Mesenchymal stem cell (in vitro differentiated cells and primary cell): ENCODE measurements around the gene C16orf92.

Experiments
- DNase-seq: peaks from one replicate; pipeline ENCODE4 v3.0.0-alpha.2; 2013
- H2AFZ ChIP-seq: one replicate; pipeline ENCODE4 v1.6.1; 2013; ENCODE audit warnings: low read depth, mild to moderate bottlenecking, control low read depth, inconsistent platforms, low read length, moderate library complexity
- H2AK5ac ChIP-seq: 2 replicates; pipeline ENCODE4 v1.6.1; 2013; ENCODE audit warnings: low read length, moderate library complexity, mild to moderate bottlenecking, inconsistent platforms; ENCODE audit not compliant: severe bottlenecking
- H2BK120ac ChIP-seq: one replicate; pipeline ENCODE4 v1.6.1; 2013; ENCODE audit warnings: low read depth, mild to moderate bottlenecking, inconsistent platforms, low read length, moderate library complexity
- H2BK12ac ChIP-seq, 2 experiments: one replicate each; pipeline ENCODE4 v1.6.1; 2013; ENCODE audit warnings: inconsistent platforms in 2 of 2, low read length in 2 of 2, mild to moderate bottlenecking in 2 of 2, moderate library complexity in 2 of 2, control low read depth in 1 of 2
- H2BK15ac ChIP-seq: one replicate; pipeline ENCODE4 v1.6.1; 2013; ENCODE audit warnings: mild to moderate bottlenecking, low read depth, inconsistent platforms; ENCODE audit not compliant: poor library complexity, severe bottlenecking
- H2BK5ac ChIP-seq: 2 replicates; pipeline ENCODE4 v1.6.1; 2013; ENCODE audit warnings: low read depth, mild to moderate bottlenecking, low read length, control low read depth, inconsistent platforms; ENCODE audit not compliant: poor library complexity, severe bottlenecking
- H3K14ac ChIP-seq, 2 experiments: one replicate each; pipeline ENCODE4 v1.6.1; 2013; ENCODE audit warnings: inconsistent platforms in 2 of 2, low read length in 2 of 2, control low read depth in 1 of 2, mild to moderate bottlenecking in 1 of 2, moderate library complexity in 1 of 2
- H3K18ac ChIP-seq, 2 experiments: one replicate each; pipeline ENCODE4 v1.6.1; 2013; ENCODE audit warnings: inconsistent platforms in 2 of 2, low read length in 2 of 2, control low read depth in 1 of 2, low read depth in 1 of 2, mild to moderate bottlenecking in 1 of 2
- H3K23ac ChIP-seq, 2 experiments: one replicate each; pipeline ENCODE4 v1.6.1; 2013; ENCODE audit warnings: inconsistent platforms in 2 of 2, low read length in 2 of 2, mild to moderate bottlenecking in 2 of 2, moderate library complexity in 2 of 2, control low read depth in 1 of 2
- H3K27ac ChIP-seq: 2 replicates; pipeline ENCODE4 v1.5.1; 2013; ENCODE audit warnings: mild to moderate bottlenecking, moderate library complexity, low read length, control low read depth, inconsistent platforms; ENCODE audit not compliant: poor library complexity, severe bottlenecking
- H3K27me3 ChIP-seq, 2 experiments: 2 replicates each; pipeline versions ENCODE4 v1.6.1 to v1.7.0; 2013; ENCODE audit warnings: low read length in 2 of 2, mild to moderate bottlenecking in 2 of 2, moderate library complexity in 2 of 2, control low read depth in 1 of 2, inconsistent platforms in 1 of 2; ENCODE audit not compliant: control insufficient read depth in 1 of 2, insufficient read depth in 1 of 2
- H3K36me3 ChIP-seq, 2 experiments: 2 replicates each; pipeline versions ENCODE4 v1.6.1 to v1.7.0; 2013; ENCODE audit warnings: low read length in 2 of 2, control low read depth in 1 of 2, inconsistent platforms in 1 of 2, low read depth in 1 of 2, mild to moderate bottlenecking in 1 of 2; ENCODE audit not compliant: insufficient read depth in 2 of 2, control insufficient read depth in 1 of 2
- H3K4ac ChIP-seq, 2 experiments: one replicate each; pipeline ENCODE4 v1.6.1; 2013; ENCODE audit warnings: inconsistent platforms in 2 of 2, low read length in 2 of 2, mild to moderate bottlenecking in 2 of 2, moderate library complexity in 2 of 2, control low read depth in 1 of 2, low read depth in 1 of 2
- H3K4me1 ChIP-seq: 2 replicates; pipeline ENCODE4 v1.6.1; 2013; ENCODE audit warnings: low read depth, low read length, control low read depth; ENCODE audit not compliant: control insufficient read depth, insufficient read depth
- H3K4me2 ChIP-seq: 2 replicates; pipeline ENCODE4 v1.6.1; 2013; ENCODE audit warnings: low read length, mild to moderate bottlenecking, inconsistent platforms; ENCODE audit not compliant: poor library complexity, severe bottlenecking
- H3K4me3 ChIP-seq, 2 experiments: 2 replicates each; pipeline versions ENCODE4 v1.5.1 to v1.7.0; 2013; ENCODE audit warnings: low read length in 2 of 2, mild to moderate bottlenecking in 2 of 2, control low read depth in 1 of 2, low read depth in 1 of 2; ENCODE audit not compliant: insufficient read depth in 1 of 2
- H3K79me1 ChIP-seq: replicated peaks from 2 replicates; pipeline ENCODE4 v1.6.1; 2013; ENCODE audit warnings: mild to moderate bottlenecking, control low read depth, low read length, inconsistent platforms; ENCODE audit not compliant: poor library complexity, severe bottlenecking
- H3K9ac ChIP-seq: 2 replicates; pipeline ENCODE4 v1.7.0; 2013; ENCODE audit warnings: mild to moderate bottlenecking, low read length, moderate library complexity
- H3K9me3 ChIP-seq: 2 replicates; pipeline ENCODE4 v1.7.0; 2013; ENCODE audit warnings: mild to moderate bottlenecking, low read length; ENCODE audit not compliant: control insufficient read depth
- H4K8ac ChIP-seq: one replicate; pipeline ENCODE4 v1.6.1; 2013; ENCODE audit warnings: inconsistent platforms, mild to moderate bottlenecking, low read length, moderate library complexity
- H4K91ac ChIP-seq: one replicate; pipeline ENCODE4 v1.6.1; 2013; ENCODE audit warnings: mild to moderate bottlenecking, low read length, inconsistent platforms
- WGBS: methylation state at CpG from one replicate; pipeline ENCODE4 v1.1.7; 2013; ENCODE audit warnings: mixed read lengths; 5-methylcytosine and 5-hydroxymethylcytosine counted together

The C16orf92 gene

DNA sequence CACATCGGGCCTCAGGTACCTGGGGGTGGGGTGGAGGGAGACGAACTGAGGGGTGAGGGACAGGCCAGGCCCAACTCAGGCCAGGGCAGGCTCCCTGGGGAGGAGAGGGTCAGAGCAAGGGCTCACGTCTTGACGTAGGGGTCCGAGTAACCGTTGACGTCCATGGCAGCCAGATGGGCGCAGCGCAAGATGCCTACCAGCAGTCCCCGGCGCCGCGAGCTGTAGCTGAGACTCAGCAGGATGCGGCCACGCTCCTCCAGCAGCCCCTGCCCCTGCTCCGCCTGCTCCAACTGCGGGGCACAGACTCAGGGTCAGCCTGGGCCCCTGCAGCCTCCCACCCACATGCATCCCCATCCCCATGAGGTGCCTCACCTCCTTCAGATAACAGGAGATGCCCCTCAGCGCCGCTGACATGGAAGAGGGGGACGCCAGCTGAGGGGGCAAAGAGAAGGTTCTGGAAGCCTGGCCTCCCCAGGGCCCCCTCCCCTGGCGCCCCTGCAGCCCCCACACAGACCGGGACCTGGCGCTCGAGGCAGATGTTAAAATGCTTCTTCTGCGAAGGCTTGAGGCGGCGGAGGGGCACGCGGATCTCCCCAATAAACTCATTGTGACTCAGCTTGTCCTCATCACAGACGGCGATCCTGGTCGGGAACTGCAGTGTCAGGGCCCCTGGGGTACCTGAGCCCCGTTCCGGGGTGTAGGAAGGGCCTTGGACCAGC lies 16.2 kb upstream of the C16orf92 start:
- Histone ChIP-seq H3K18ac (no peak overlapping the region), H2AFZ (no peak overlapping the region), H2BK15ac (no peak overlapping the region), H2BK12ac (no peak overlapping the region), H2BK5ac (no peak overlapping the region), H3K36me3 (peaks cover 13 to 50% of the 10 kb centered on the region in 2 experiments), H3K23ac (no peak overlapping the region), H3K4ac (no peak overlapping the region), H3K9me3 (no peaks in the 10 kb centered on the region), H4K91ac (no peak overlapping the region), H3K4me1 (peaks cover 20% of the 10 kb centered on the region), H2AK5ac (no peak overlapping the region), H2BK120ac (no peak overlapping the region), H3K27me3 (peaks cover 28 to 40% of the 10 kb centered on the region in 2 experiments), H3K27ac (no peak overlapping the region), H4K8ac (no peak overlapping the region), H3K4me3 (no peak overlapping the region), H3K9ac (no peak overlapping the region), H3K79me1 (peaks cover 5% of the 10 kb centered on the region), H3K4me2 (no peak overlapping the region), H3K14ac (no peak overlapping the region)
- no peak for DNase-seq
- 93% methylated on average over 34 of the region's 34 CpGs for WGBS

GRCh38 chr16:30007378-30007895 lies 15.6 kb upstream of the C16orf92 start:
- H3K4me2 ChIP-seq: no peak overlapping the region
- H3K18ac ChIP-seq: no peak overlapping the region
- peaks cover 33 to 44% of the 10 kb centered on the region in 2 experiments for H3K27me3 ChIP-seq
- no peaks in the 10 kb centered on the region for H3K9me3 ChIP-seq
- peaks cover 20% of the 10 kb centered on the region for H3K4me1 ChIP-seq
- no peak overlapping the region for H3K23ac ChIP-seq
- H3K27ac ChIP-seq: no peak overlapping the region
- peaks cover 5% of the 10 kb centered on the region for H3K79me1 ChIP-seq
- no peak overlapping the region for H3K14ac ChIP-seq
- WGBS: 93% methylated on average over 11 of the region's 11 CpGs
- H2AFZ ChIP-seq: no peak overlapping the region
- no peak overlapping the region for H3K4ac ChIP-seq
- no peak for DNase-seq
- no peak overlapping the region for H2BK15ac ChIP-seq
- no peak overlapping the region for H4K91ac ChIP-seq
- H3K4me3 ChIP-seq: no peak overlapping the region
- no peak overlapping the region for H2BK12ac ChIP-seq
- H3K9ac ChIP-seq: no peak overlapping the region
- no peak overlapping the region for H2AK5ac ChIP-seq
- H3K36me3 ChIP-seq: peaks cover 10 to 44% of the 10 kb centered on the region in 2 experiments
- H2BK120ac ChIP-seq: no peak overlapping the region
- no peak overlapping the region for H2BK5ac ChIP-seq
- no peak overlapping the region for H4K8ac ChIP-seq

- H2BK5ac ChIP-seq: no peak overlapping the region
- H3K4ac ChIP-seq: no peak overlapping the region
- no peak overlapping the region for H2BK15ac ChIP-seq
- H2BK120ac ChIP-seq: no peak overlapping the region
- peaks cover 33 to 44% of the 10 kb centered on the region in 2 experiments for H3K27me3 ChIP-seq
- WGBS: 70% methylated on average over 20 of the region's 26 CpGs
- H3K23ac ChIP-seq: no peak overlapping the region
- H3K4me2 ChIP-seq: no peak overlapping the region
- H3K9ac ChIP-seq: no peak overlapping the region
- no peak overlapping the region for H3K18ac ChIP-seq
- H3K27ac ChIP-seq: no peak overlapping the region
- H2BK12ac ChIP-seq: no peak overlapping the region
- H3K9me3 ChIP-seq: no peaks in the 10 kb centered on the region
- H4K8ac ChIP-seq: no peak overlapping the region
- H3K14ac ChIP-seq: no peak overlapping the region
- peaks cover 0 to 26% of the 10 kb centered on the region in 2 experiments for H3K36me3 ChIP-seq
- no peak overlapping the region for H2AFZ ChIP-seq
- DNase-seq: no peak
- no peak overlapping the region for H3K4me3 ChIP-seq
- H2AK5ac ChIP-seq: no peak overlapping the region
- peaks cover 3% of the 10 kb centered on the region for H3K79me1 ChIP-seq
- H4K91ac ChIP-seq: no peak overlapping the region
- peaks cover 20% of the 10 kb centered on the region for H3K4me1 ChIP-seq
These were observed 13.7 kb upstream of the C16orf92 start for GRCh38 chr16:30009085-30009862.
